Testis (tissue), 3 donors: ENCODE results near the gene NEK11. TPM values are rescaled to one million over a fixed set of nuclear protein-coding genes. Genes with fewer than 3 reads are reported as not detected.

ENCODE experiments used
- DNase-seq: peaks from one replicate; pipeline ENCODE4 v3.0.0-alpha.2; 2019
- H3K27ac ChIP-seq, 2 donors: fragments of 200-600 bp; sonication (generic); one replicate each; pipeline ENCODE4 v1.5.1; 2019
- H3K27me3 ChIP-seq: fragments of 200-600 bp; sonication (generic); one replicate; pipeline ENCODE4 v1.5.1; 2019
- H3K36me3 ChIP-seq: fragments of 200-600 bp; sonication (generic); one replicate; pipeline ENCODE4 v1.5.1; 2017; ENCODE audit warnings: low read depth; ENCODE audit errors: missing control alignments
- H3K4me1 ChIP-seq: fragments of 200-600 bp; sonication (generic); one replicate; pipeline ENCODE4 v1.5.1; 2019
- H3K4me3 ChIP-seq, 2 donors: fragments of 200-600 bp; sonication (generic); one replicate each; pipeline ENCODE4 v1.5.1; 2017 to 2019
- H3K9me3 ChIP-seq: fragments of 200-600 bp; sonication (generic); one replicate; pipeline ENCODE4 v1.5.1; 2017
- POLR2A ChIP-seq: fragments of 450-650 bp; IDR thresholded peaks from one replicate; pipeline ENCODE4 v1.6.1; 2017; ENCODE audit warnings: antibody characterized with exemption, mild to moderate bottlenecking, moderate library complexity
- WGBS, 2 donors: methylation state at CpG; one replicate each; pipeline ENCODE4 v1.1.5; 2018; 5-methylcytosine and 5-hydroxymethylcytosine counted together
- intact Hi-C: fragments of 100-400 bp; cut with DNase I; formaldehyde crosslinking; loops from one replicate; pipeline ENCODE4 v1.15.1; 2023; ENCODE audit warnings: low total_unique reads
- polyA plus RNA-seq: library from polyadenylated mRNA; stranded (reverse); fragments of 350-450 nt; fragmentation: Illumina TruSeq; extraction: RNeasy Lipid Tissue Mini Kit (QIAGEN cat#74804); gene quantifications from one replicate; pipeline ENCODE4 v1.2.3, GENCODE V29; 2014; ENCODE audit warnings: low read depth, low replicate concordance; ENCODE audit not compliant: insufficient read depth
- total RNA-seq, 2 donors: library from RNA; depleted of rRNA; stranded (reverse); fragments of >200 nt; gene quantifications; one replicate each; pipeline ENCODE4 v1.2.3, GENCODE V29; 2016
- TF ChIP-seq, protein P1 (sequence below), 3 experiments: fragments of 450-650 bp in 2 of 3; fragments of 200-600 bp in 1 of 3; sonication (generic) in 1 of 3; IDR thresholded peaks; one replicate each; pipeline ENCODE4 v1.5.1; 2016 to 2019; ENCODE audit warnings: antibody characterized with exemption in 3 of 3, mild to moderate bottlenecking in 2 of 3, moderate library complexity in 1 of 3

Gene NEK11
- total and polyA plus RNA-seq, 3 donors from 2014 or later, result 22.4 to 40.9 (median 35.9) TPM

GRCh38 chr3:131192701-131193100 lies 166.0 kb downstream of the NEK11 start:
- no peak for TF ChIP-seq POLR2A
- TF ChIP-seq, protein P1, sequence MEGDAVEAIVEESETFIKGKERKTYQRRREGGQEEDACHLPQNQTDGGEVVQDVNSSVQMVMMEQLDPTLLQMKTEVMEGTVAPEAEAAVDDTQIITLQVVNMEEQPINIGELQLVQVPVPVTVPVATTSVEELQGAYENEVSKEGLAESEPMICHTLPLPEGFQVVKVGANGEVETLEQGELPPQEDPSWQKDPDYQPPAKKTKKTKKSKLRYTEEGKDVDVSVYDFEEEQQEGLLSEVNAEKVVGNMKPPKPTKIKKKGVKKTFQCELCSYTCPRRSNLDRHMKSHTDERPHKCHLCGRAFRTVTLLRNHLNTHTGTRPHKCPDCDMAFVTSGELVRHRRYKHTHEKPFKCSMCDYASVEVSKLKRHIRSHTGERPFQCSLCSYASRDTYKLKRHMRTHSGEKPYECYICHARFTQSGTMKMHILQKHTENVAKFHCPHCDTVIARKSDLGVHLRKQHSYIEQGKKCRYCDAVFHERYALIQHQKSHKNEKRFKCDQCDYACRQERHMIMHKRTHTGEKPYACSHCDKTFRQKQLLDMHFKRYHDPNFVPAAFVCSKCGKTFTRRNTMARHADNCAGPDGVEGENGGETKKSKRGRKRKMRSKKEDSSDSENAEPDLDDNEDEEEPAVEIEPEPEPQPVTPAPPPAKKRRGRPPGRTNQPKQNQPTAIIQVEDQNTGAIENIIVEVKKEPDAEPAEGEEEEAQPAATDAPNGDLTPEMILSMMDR (IDR thresholded peaks at IDR 0.05), result no peak
- 73 to 85% methylated on average over 4 of the region's 4 CpGs for WGBS, 2 donors

DNA sequence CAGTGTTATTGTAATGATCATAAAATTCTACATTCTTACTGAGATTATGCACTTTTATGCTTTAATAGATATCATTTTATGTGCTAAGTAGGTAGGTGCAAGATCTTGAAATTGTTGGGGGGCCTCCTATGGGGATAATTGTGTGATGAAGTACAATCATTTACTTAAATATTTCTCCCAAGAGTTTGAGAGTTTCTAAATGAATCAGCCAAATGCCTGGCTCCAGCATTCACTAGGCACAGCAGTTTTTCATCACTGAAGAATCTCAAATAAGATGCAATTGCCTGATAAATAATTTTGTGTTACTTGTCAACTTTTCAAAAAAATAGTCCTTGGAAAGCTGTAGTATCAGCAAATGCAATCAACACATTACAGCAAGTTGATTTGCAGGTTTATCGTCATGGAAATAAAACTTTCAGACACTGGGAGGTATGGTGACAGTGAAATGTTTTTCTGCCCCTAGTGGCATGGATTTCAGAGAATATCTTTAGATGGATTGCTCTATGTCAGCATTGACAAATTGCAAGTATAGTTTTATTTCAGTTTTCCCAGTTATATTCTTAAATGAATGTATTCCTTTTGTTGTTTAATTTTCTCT lies 167.1 kb downstream of the NEK11 start:
- H3K4me1 ChIP-seq, result no peaks in the 10 kb centered on the region
- no peak for DNase-seq
- no peak overlapping the region for H3K4me3 ChIP-seq
- no peaks in the 10 kb centered on the region for H3K36me3 ChIP-seq
- WGBS, 2 donors, result 71 to 73% methylated on average over 1 of the region's 1 CpG
- no peak for TF ChIP-seq POLR2A
- TF ChIP-seq, protein P1 (IDR thresholded peaks at IDR 0.05), result no peak
- H3K27ac ChIP-seq, result no peak overlapping the region
- no peaks in the 10 kb centered on the region for H3K27me3 ChIP-seq
- intact Hi-C loops, result no loop called here
- H3K9me3 ChIP-seq, result no peaks in the 10 kb centered on the region

More at GRCh38 chr3:131192701-131193100, 166.0 kb downstream of the NEK11 start:
- no peak overlapping the region for H3K4me3 ChIP-seq
- H3K27me3 ChIP-seq, result no peaks in the 10 kb centered on the region
- no peaks in the 10 kb centered on the region for H3K4me1 ChIP-seq
- no peak overlapping the region for H3K27ac ChIP-seq
- H3K36me3 ChIP-seq, result no peaks in the 10 kb centered on the region
- H3K9me3 ChIP-seq, result no peaks in the 10 kb centered on the region
- no peak for DNase-seq
- intact Hi-C loops, result no loop called here

GRCh38 chr3:131194816-131195215 lies 168.1 kb downstream of the NEK11 start:
- no peak for DNase-seq
- Histone ChIP-seq H3K9me3 (no peaks in the 10 kb centered on the region), H3K4me1 (no peaks in the 10 kb centered on the region), H3K27ac (no peak overlapping the region), H3K27me3 (no peaks in the 10 kb centered on the region), H3K36me3 (no peaks in the 10 kb centered on the region), H3K4me3 (no peak overlapping the region)
- TF ChIP-seq POLR2A, result no peak
- TF ChIP-seq, protein P1 (IDR thresholded peaks at IDR 0.05), result no peak
- intact Hi-C loops, result no loop called here
- 89 to 93% methylated on average over 4 of the region's 4 CpGs for WGBS, 2 donors

GRCh38 chr3:131200636-131201199 lies 174.0 kb downstream of the NEK11 start:
- intact Hi-C loops, result no loop called here
- Histone ChIP-seq H3K27ac (no peak overlapping the region), H3K9me3 (no peaks in the 10 kb centered on the region), H3K36me3 (no peaks in the 10 kb centered on the region), H3K4me1 (no peaks in the 10 kb centered on the region), H3K27me3 (no peaks in the 10 kb centered on the region), H3K4me3 (no peak overlapping the region)
- 97 to 100% methylated on average over 4 of the region's 4 CpGs for WGBS, 2 donors
- no peak for DNase-seq
- TF ChIP-seq, protein P1 (IDR thresholded peaks at IDR 0.05), result no peak
- TF ChIP-seq POLR2A, result no peak

DNA sequence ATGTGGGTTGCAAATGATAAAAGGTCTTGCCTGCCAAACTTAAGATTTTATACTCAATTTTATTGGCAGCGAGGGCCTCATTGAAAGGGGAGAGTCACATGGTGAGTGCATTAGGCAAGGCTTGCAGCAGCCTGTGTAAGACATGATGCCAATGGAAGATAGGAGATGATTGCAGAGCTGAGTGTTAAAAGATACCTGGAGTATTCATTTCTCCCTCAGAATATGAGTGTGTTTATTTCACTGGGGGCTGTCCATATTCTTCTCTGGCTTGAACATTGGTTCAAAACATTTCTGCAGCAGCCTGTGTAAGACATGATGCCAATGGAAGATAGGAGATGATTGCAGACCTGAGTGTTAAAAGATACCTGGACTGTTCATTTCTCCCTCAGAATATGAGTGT lies 189.7 kb downstream of the NEK11 start:
- TF ChIP-seq, protein P1 (IDR thresholded peaks at IDR 0.05), result no peak
- TF ChIP-seq POLR2A, result no peak
- no peaks in the 10 kb centered on the region for H3K36me3 ChIP-seq
- 94 to 100% methylated on average over 1 of the region's 1 CpG for WGBS, 2 donors
- no peak overlapping the region for H3K4me3 ChIP-seq
- no peak overlapping the region for H3K27ac ChIP-seq
- H3K27me3 ChIP-seq, result no peaks in the 10 kb centered on the region
- intact Hi-C loops, result no loop called here
- no peaks in the 10 kb centered on the region for H3K9me3 ChIP-seq
- DNase-seq, result no peak
- H3K4me1 ChIP-seq, result peaks cover 7% of the 10 kb centered on the region
